ENCODE measurements around the gene HES4. TPM values are rescaled to one million over a fixed set of nuclear protein-coding genes. Genes with fewer than 3 reads are reported as not detected.

The HES4 gene
- total RNA-seq, 2 experiments from 2014 or later = 1.7 to 2.0 TPM

DNA sequence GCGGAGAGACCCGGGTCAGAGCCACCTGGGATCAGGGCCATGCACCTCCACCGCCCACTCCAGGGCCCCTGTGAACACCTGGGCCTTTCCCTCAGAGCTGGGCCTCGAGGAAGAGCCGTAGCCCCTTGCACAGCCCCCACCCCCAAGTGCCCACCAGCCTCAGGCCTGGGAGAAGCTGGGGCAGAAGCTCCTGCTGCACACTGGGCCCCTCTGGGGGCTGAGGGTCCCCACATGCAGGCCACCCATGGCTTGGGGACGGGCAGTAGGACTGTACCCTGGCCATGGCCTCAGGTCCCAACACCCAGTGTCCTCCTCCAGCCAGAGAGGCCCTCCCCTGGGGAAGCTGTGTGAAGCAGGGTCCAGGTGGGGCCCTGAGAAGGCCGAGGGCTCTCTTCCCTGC is 47.3 kb downstream of the HES4 start:
- Mint-ChIP-seq H3K9me3 (no peaks in the 10 kb centered on the region), H3K27ac (no peak overlapping the region), H3K36me3 (peaks cover 65% of the 10 kb centered on the region), H3K4me1 (ENCODE audit: low read depth) (peaks cover 7% of the 10 kb centered on the region), H3K27me3 (no peaks in the 10 kb centered on the region), H3K4me3 (no peak overlapping the region)
- POLR2A ChIA-PET = no interaction called here
- CTCF ChIA-PET = no interaction called here
- DNase-seq = no peak
- intact Hi-C loops (cut with micrococcal nuclease) = no loop called here

DNA sequence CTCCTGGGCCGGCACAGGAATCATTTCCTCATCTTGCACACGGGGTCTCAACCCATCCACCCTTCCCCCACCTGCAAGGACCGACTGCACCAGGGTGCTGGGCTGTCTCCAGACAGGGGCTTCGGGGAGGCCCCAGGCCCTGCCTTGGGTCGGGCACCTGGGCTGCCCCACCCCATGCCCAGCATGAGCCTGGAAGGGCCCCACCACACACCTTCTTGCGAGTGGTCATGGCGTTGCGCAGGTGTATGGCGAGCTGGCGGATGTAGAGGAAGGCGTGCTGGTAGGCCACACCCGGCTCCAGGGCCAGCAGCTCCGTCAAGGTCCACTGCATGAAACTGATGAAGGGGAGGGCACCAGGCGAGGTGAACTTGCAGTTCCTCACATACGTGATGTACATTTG is 47.7 kb downstream of the HES4 start:
- DNase-seq = no peak
- Mint-ChIP-seq H3K9me3 (no peaks in the 10 kb centered on the region), H3K36me3 (peaks cover 65% of the 10 kb centered on the region), H3K4me1 (ENCODE audit: low read depth) (peaks cover 3% of the 10 kb centered on the region), H3K27ac (no peak overlapping the region), H3K27me3 (no peaks in the 10 kb centered on the region), H3K4me3 (no peak overlapping the region)
- intact Hi-C loops (cut with micrococcal nuclease) = no loop called here
- POLR2A ChIA-PET = no interaction called here
- CTCF ChIA-PET = no interaction called here

DNA sequence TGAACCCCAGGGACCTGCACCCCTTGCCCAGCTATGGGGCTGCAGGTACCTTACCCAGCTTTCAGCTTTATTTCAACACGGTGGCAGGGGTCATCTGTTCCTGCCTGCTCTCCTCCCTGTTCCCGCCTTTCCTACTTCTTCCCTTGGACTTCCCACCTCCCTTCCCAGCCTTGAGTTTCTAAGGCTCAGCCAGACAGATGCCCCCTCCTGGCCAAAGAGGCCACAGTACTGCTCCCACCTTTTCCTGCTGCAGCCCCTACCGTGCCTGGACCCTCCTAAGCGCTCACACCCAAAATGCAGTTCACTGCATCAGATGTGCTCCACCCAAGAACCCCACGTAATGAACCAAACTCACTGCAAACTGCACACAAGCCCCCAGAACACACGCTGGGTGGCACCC is 48.5 kb downstream of the HES4 start:
- DNase-seq = no peak
- no peak overlapping the region for H3K4me3 Mint-ChIP-seq
- ChIA-PET CTCF (no interaction called here), POLR2A (no interaction called here)
- no peaks in the 10 kb centered on the region for H3K4me1 Mint-ChIP-seq (ENCODE audit: low read depth)
- H3K9me3 Mint-ChIP-seq = no peaks in the 10 kb centered on the region
- no peaks in the 10 kb centered on the region for H3K27me3 Mint-ChIP-seq
- intact Hi-C loops (cut with micrococcal nuclease) = no loop called here
- no peak overlapping the region for H3K27ac Mint-ChIP-seq
- peaks cover 64% of the 10 kb centered on the region for H3K36me3 Mint-ChIP-seq

GRCh38 chr1:950881-951280 is 49.0 kb downstream of the HES4 start:
- no peaks in the 10 kb centered on the region for H3K27me3 Mint-ChIP-seq
- no peak overlapping the region for H3K4me3 Mint-ChIP-seq
- DNase-seq = no peak
- ChIA-PET POLR2A (no interaction called here), CTCF (no interaction called here)
- intact Hi-C loops (cut with micrococcal nuclease) = no loop called here
- no peaks in the 10 kb centered on the region for H3K4me1 Mint-ChIP-seq (ENCODE audit: low read depth)
- peaks cover 60% of the 10 kb centered on the region for H3K36me3 Mint-ChIP-seq
- H3K9me3 Mint-ChIP-seq = no peaks in the 10 kb centered on the region
- no peak overlapping the region for H3K27ac Mint-ChIP-seq

GRCh38 chr1:950268-950667 is 49.6 kb downstream of the HES4 start:
- Mint-ChIP-seq H3K4me3 (no peak overlapping the region), H3K4me1 (ENCODE audit: low read depth) (no peaks in the 10 kb centered on the region), H3K9me3 (no peaks in the 10 kb centered on the region), H3K27ac (no peak overlapping the region), H3K27me3 (no peaks in the 10 kb centered on the region), H3K36me3 (peaks cover 62% of the 10 kb centered on the region)
- ChIA-PET POLR2A (no interaction called here), CTCF (no interaction called here)
- no peak for DNase-seq
- intact Hi-C loops (cut with micrococcal nuclease) = no loop called here

Other genes starting within 250 kb of the HES4 start
- gene SAMD11, start 76.2 kb downstream of the HES4 start, total RNA-seq = not detected
- gene NOC2L, start 40.8 kb downstream of the HES4 start, total RNA-seq = 100 to 1,000 TPM; 111 to 117 TPM
- gene KLHL17, start 39.5 kb downstream of the HES4 start, total RNA-seq = 10 to 100 TPM; 25.8 to 30.6 TPM
- 1 to 10 TPM; 5.8 to 6.0 TPM for gene PLEKHN1, start 33.6 kb downstream of the HES4 start, total RNA-seq
- gene PERM1, start 18.0 kb downstream of the HES4 start, total RNA-seq = not detected
- 100 to 1,000 TPM in 1 of 2 experiments, 10 to 100 TPM in 1; 96.9 to 108 TPM for gene ISG15, start 13.4 kb upstream of the HES4 start, total RNA-seq
- gene AGRN, start 20.0 kb upstream of the HES4 start, total RNA-seq = 10 to 100 TPM; 33.2 to 35.6 TPM
- not detected for gene RNF223, start 74.2 kb upstream of the HES4 start, total RNA-seq
- gene C1orf159, start 116.0 kb upstream of the HES4 start, total RNA-seq = 10 to 100 TPM; 19.5 to 20.5 TPM
- not detected for gene TTLL10, start 173.8 kb upstream of the HES4 start, total RNA-seq
- gene TNFRSF18, start 206.5 kb upstream of the HES4 start, total RNA-seq = 100 to 1,000 TPM; 375 to 387 TPM
- 1,000 to 10,000 TPM; 1,003 to 1,005 TPM for gene TNFRSF4, start 214.1 kb upstream of the HES4 start, total RNA-seq
- gene SDF4, start 231.9 kb upstream of the HES4 start, total RNA-seq = 100 to 1,000 TPM; 302 to 305 TPM
- gene B3GALT6, start 232.1 kb upstream of the HES4 start, total RNA-seq = 10 to 100 TPM; 14.6 to 15.5 TPM
- gene C1QTNF12, start 246.6 kb upstream of the HES4 start, total RNA-seq = 1 to 10 TPM; 3.8 to 4.2 TPM